ENCODE measurements around the gene TNRC18.
"Not testable (repeated sequence)": the region's sequence is repeated elsewhere in the genome, so short reads cannot be mapped to it uniquely, and the experiment has no call there.

The TNRC18 gene, protein sequence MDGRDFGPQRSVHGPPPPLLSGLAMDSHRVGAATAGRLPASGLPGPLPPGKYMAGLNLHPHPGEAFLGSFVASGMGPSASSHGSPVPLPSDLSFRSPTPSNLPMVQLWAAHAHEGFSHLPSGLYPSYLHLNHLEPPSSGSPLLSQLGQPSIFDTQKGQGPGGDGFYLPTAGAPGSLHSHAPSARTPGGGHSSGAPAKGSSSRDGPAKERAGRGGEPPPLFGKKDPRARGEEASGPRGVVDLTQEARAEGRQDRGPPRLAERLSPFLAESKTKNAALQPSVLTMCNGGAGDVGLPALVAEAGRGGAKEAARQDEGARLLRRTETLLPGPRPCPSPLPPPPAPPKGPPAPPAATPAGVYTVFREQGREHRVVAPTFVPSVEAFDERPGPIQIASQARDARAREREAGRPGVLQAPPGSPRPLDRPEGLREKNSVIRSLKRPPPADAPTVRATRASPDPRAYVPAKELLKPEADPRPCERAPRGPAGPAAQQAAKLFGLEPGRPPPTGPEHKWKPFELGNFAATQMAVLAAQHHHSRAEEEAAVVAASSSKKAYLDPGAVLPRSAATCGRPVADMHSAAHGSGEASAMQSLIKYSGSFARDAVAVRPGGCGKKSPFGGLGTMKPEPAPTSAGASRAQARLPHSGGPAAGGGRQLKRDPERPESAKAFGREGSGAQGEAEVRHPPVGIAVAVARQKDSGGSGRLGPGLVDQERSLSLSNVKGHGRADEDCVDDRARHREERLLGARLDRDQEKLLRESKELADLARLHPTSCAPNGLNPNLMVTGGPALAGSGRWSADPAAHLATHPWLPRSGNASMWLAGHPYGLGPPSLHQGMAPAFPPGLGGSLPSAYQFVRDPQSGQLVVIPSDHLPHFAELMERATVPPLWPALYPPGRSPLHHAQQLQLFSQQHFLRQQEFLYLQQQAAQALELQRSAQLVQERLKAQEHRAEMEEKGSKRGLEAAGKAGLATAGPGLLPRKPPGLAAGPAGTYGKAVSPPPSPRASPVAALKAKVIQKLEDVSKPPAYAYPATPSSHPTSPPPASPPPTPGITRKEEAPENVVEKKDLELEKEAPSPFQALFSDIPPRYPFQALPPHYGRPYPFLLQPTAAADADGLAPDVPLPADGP (N-terminal part only)

GRCh38 chr7:5423306-5423975, at the start of gene TNRC18:
Gene TNRC18 (minus strand): TSS chr7:5423834. CDS start chr7:5421246, 2,588 bp downstream.
- Histone ChIP-seq H3K27me3 (replicated peaks; ENCODE audit: control insufficient read depth, insufficient read depth, low read length) (no peaks in the 10 kb centered on the region), H3K36me3 (ENCODE audit: control insufficient read depth, insufficient read depth, low read length, severe bottlenecking) (no peaks in the 10 kb centered on the region), H3K9ac (ENCODE audit: low read length) (peak within 1 kb of the TSS; percentile 100), H3K4me1 (ENCODE audit: control insufficient read depth, insufficient read depth, low read length) (peaks cover 9% of the 10 kb centered on the region), H3K9me3 (ENCODE audit: control insufficient read depth, low read length) (no peaks in the 10 kb centered on the region), H3K4me3 (ENCODE audit: low read length) (peak within 1 kb of the TSS; percentile 97)
- no peak for DNase-seq (ENCODE audit: low read depth)

DNA sequence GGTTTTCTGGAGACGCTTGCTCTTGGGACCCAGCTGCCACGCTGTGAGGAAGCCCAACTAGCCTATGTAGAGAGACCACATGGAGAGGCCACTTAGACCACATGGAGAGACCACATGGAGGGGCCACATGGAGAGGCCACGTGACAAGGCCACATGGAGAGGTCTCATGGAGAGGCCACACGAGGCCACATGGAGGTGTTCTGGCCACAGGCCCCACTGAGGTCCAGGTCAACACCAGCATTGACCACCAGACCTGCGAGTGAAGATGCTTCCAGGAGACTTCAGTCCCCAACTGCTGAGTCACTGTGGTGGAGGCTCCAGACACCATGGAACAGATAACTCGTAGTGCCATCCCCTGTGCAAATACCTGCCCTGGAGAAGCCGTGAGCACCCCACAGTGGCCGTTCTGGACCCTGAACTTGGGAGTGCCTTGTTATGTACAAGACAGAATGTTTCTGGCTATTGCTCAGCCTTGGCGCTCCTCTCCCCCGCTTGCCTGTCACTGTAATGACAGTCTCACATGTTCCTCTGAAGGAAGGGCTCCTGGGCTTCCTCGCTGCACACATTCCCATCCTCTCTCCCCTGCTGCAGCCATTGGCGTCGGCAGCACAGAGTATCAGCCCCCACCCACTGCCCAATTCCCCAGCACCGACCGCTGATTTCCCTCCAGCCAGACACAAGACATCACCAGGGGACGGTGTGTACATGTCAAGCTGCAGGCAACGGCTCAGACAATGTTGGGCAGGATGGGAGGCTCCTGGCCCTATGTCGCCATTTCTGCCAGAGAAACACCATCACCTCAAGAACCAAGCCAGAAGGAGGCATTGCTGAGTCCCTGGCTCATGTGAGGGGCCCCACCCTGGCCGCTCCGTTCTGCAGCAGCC, 49.0 kb upstream of the TNRC18 start:
- Histone ChIP-seq H3K4me1 (ENCODE audit: control insufficient read depth, insufficient read depth, low read length) (peaks cover 3% of the 10 kb centered on the region), H3K9me3 (ENCODE audit: control insufficient read depth, low read length) (peaks cover 3% of the 10 kb centered on the region), H3K27me3 (replicated peaks; ENCODE audit: control insufficient read depth, insufficient read depth, low read length) (no peaks in the 10 kb centered on the region), H3K9ac (ENCODE audit: low read length) (no peak overlapping the region), H3K36me3 (ENCODE audit: control insufficient read depth, insufficient read depth, low read length, severe bottlenecking) (no peaks in the 10 kb centered on the region), H3K4me3 (ENCODE audit: low read length) (no peak overlapping the region)
- DNase-seq (ENCODE audit: low read depth), result no peak

- H3K27me3 ChIP-seq (replicated peaks; ENCODE audit: control insufficient read depth, insufficient read depth, low read length); DNase-seq (ENCODE audit: low read depth); H3K4me1 ChIP-seq (ENCODE audit: control insufficient read depth, insufficient read depth, low read length); H3K9ac ChIP-seq (ENCODE audit: low read length); H3K4me3 ChIP-seq (ENCODE audit: low read length); H3K9me3 ChIP-seq (ENCODE audit: control insufficient read depth, low read length); H3K36me3 ChIP-seq (ENCODE audit: control insufficient read depth, insufficient read depth, low read length, severe bottlenecking): not testable (repeated sequence)
These were observed 48.0 kb upstream of the TNRC18 start for GRCh38 chr7:5471623-5472022.

DNA sequence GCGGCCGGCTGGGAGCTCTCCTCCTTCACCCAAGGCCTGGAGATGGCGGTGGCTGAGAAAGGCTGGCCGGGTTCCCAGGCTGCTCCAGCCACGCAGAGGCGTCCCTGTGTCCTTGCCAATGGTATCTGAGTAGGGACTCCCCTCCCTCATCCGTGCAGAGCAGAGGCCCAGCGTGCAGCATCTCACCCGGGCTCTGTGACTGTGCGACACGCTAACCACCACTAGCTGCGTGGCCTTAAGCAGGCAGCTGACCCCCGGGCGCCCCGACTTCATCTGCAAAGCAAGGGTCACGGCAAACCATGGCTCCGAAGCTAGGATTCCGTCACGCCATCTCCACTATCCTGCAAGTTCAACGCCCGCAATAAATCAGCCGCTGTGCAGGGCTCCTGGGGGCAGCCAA, 47.2 kb upstream of the TNRC18 start:
- Histone ChIP-seq H3K4me1 (ENCODE audit: control insufficient read depth, insufficient read depth, low read length) (no peaks in the 10 kb centered on the region), H3K9ac (ENCODE audit: low read length) (no peak overlapping the region), H3K27me3 (replicated peaks; ENCODE audit: control insufficient read depth, insufficient read depth, low read length) (no peaks in the 10 kb centered on the region), H3K36me3 (ENCODE audit: control insufficient read depth, insufficient read depth, low read length, severe bottlenecking) (no peaks in the 10 kb centered on the region), H3K4me3 (ENCODE audit: low read length) (no peak overlapping the region), H3K9me3 (ENCODE audit: control insufficient read depth, low read length) (peaks cover 3% of the 10 kb centered on the region)
- no peak for DNase-seq (ENCODE audit: low read depth)

GRCh38 chr7:5470167-5470532, 46.5 kb upstream of the TNRC18 start:
- H3K9me3 ChIP-seq (ENCODE audit: control insufficient read depth, low read length), result peaks cover 3% of the 10 kb centered on the region
- no peak overlapping the region for H3K9ac ChIP-seq (ENCODE audit: low read length)
- H3K4me1 ChIP-seq (ENCODE audit: control insufficient read depth, insufficient read depth, low read length), result no peaks in the 10 kb centered on the region
- H3K27me3 ChIP-seq (replicated peaks; ENCODE audit: control insufficient read depth, insufficient read depth, low read length), result no peaks in the 10 kb centered on the region
- no peak overlapping the region for H3K4me3 ChIP-seq (ENCODE audit: low read length)
- H3K36me3 ChIP-seq (ENCODE audit: control insufficient read depth, insufficient read depth, low read length, severe bottlenecking), result no peaks in the 10 kb centered on the region
- DNase-seq (ENCODE audit: low read depth), result no peak

- H3K4me1 ChIP-seq (ENCODE audit: control insufficient read depth, insufficient read depth, low read length), result no peaks in the 10 kb centered on the region
- H3K27me3 ChIP-seq (replicated peaks; ENCODE audit: control insufficient read depth, insufficient read depth, low read length), result no peaks in the 10 kb centered on the region
- no peak overlapping the region for H3K4me3 ChIP-seq (ENCODE audit: low read length)
- no peak overlapping the region for H3K9ac ChIP-seq (ENCODE audit: low read length)
- H3K9me3 ChIP-seq (ENCODE audit: control insufficient read depth, low read length), result peaks cover 3% of the 10 kb centered on the region
- no peaks in the 10 kb centered on the region for H3K36me3 ChIP-seq (ENCODE audit: control insufficient read depth, insufficient read depth, low read length, severe bottlenecking)
- no peak for DNase-seq (ENCODE audit: low read depth)
These were observed 45.9 kb upstream of the TNRC18 start for GRCh38 chr7:5469375-5470166.

DNA sequence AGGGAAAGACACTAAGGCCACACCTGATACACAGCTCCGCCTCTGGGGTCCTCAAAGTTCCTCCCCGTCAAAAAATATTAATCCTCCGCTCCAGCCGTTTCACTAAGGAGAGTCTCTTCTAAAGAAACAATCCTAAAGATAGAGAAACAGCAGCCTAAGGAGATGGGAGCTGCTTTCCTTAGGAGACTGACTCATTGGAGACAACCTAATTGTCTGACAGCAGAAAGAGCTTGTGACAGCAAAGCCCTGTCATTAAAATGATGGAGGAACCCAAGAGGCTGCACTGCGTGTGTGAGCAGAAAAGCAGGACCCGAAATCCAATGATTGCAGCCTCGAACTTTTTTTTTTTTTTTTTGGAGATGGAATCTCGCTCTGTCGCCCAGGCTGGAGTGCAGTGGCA, 44.0 kb upstream of the TNRC18 start:
- Histone ChIP-seq H3K36me3 (ENCODE audit: control insufficient read depth, insufficient read depth, low read length, severe bottlenecking) (no peaks in the 10 kb centered on the region), H3K9me3 (ENCODE audit: control insufficient read depth, low read length) (peaks cover 3% of the 10 kb centered on the region), H3K4me3 (ENCODE audit: low read length) (no peak overlapping the region), H3K4me1 (ENCODE audit: control insufficient read depth, insufficient read depth, low read length) (no peaks in the 10 kb centered on the region), H3K9ac (ENCODE audit: low read length) (no peak overlapping the region), H3K27me3 (replicated peaks; ENCODE audit: control insufficient read depth, insufficient read depth, low read length) (no peaks in the 10 kb centered on the region)
- DNase-seq (ENCODE audit: low read depth), result no peak

GRCh38 chr7:5466551-5466950, 42.9 kb upstream of the TNRC18 start:
- H3K27me3 ChIP-seq (replicated peaks; ENCODE audit: control insufficient read depth, insufficient read depth, low read length), result no peaks in the 10 kb centered on the region
- H3K4me3 ChIP-seq (ENCODE audit: low read length), result no peak overlapping the region
- no peaks in the 10 kb centered on the region for H3K36me3 ChIP-seq (ENCODE audit: control insufficient read depth, insufficient read depth, low read length, severe bottlenecking)

DNA sequence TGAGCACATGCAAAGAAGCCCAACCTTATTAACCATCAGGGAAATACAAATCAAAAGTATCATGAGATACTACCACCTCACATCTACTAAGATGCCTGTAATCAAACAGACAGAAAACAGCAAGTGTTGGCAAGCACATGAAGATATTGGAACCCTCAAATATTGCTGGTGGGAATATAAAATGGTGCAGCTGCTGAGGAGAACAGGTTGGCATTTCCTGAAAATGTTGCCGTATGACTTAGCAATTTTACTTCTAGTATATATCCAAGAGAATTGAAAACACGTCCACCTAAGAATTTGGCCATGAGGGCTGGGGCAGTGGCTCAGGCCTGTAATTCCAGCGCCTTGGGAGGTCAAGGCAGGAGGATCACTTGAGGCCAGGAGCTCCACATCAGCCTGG, 39.4 kb upstream of the TNRC18 start:
- no peaks in the 10 kb centered on the region for H3K9me3 ChIP-seq (ENCODE audit: control insufficient read depth, low read length)
- H3K27me3 ChIP-seq (replicated peaks; ENCODE audit: control insufficient read depth, insufficient read depth, low read length), result no peaks in the 10 kb centered on the region
- no peaks in the 10 kb centered on the region for H3K36me3 ChIP-seq (ENCODE audit: control insufficient read depth, insufficient read depth, low read length, severe bottlenecking)
- H3K4me1 ChIP-seq (ENCODE audit: control insufficient read depth, insufficient read depth, low read length), result peaks cover 1% of the 10 kb centered on the region
- DNase-seq (ENCODE audit: low read depth), result no peak
- H3K9ac ChIP-seq (ENCODE audit: low read length), result no peak overlapping the region
- H3K4me3 ChIP-seq (ENCODE audit: low read length), result no peak overlapping the region

More at GRCh38 chr7:5466551-5466950, 42.9 kb upstream of the TNRC18 start:
- Histone ChIP-seq H3K4me1 (ENCODE audit: control insufficient read depth, insufficient read depth, low read length) (no peaks in the 10 kb centered on the region), H3K9me3 (ENCODE audit: control insufficient read depth, low read length) (no peaks in the 10 kb centered on the region), H3K9ac (ENCODE audit: low read length) (no peak overlapping the region)
- DNase-seq (ENCODE audit: low read depth), result no peak

- H3K27me3 ChIP-seq (replicated peaks; ENCODE audit: control insufficient read depth, insufficient read depth, low read length), result no peaks in the 10 kb centered on the region
- H3K9ac ChIP-seq (ENCODE audit: low read length), result no peak overlapping the region
- no peaks in the 10 kb centered on the region for H3K9me3 ChIP-seq (ENCODE audit: control insufficient read depth, low read length)
- no peaks in the 10 kb centered on the region for H3K36me3 ChIP-seq (ENCODE audit: control insufficient read depth, insufficient read depth, low read length, severe bottlenecking)
- no peak for DNase-seq (ENCODE audit: low read depth)
- H3K4me1 ChIP-seq (ENCODE audit: control insufficient read depth, insufficient read depth, low read length), result peaks cover 9% of the 10 kb centered on the region
- H3K4me3 ChIP-seq (ENCODE audit: low read length), result no peak overlapping the region
These were observed 38.6 kb upstream of the TNRC18 start for GRCh38 chr7:5462216-5462615.

Measured in adipocyte (in vitro differentiated cells).